DOHH2 (cell line): Measurements from ENCODE around the gene ANKRD29.

Experiments used
- H3F3A ChIP-seq: fragments of 200-600 bp; sonication (generic), shearing (Covaris generic); 2 replicates; pipeline ENCODE4 v1.6.0; 2016; ENCODE audit warnings: antibody characterized with exemption, mild to moderate bottlenecking; ENCODE audit not compliant: control insufficient read depth, insufficient read depth
- H3K27ac ChIP-seq: fragments of 200-600 bp; sonication (generic); 2 replicates; pipeline ENCODE4 v1.5.1; 2014; ENCODE audit warnings: low read depth, mild to moderate bottlenecking, low read length, moderate library complexity
- H3K27me3 ChIP-seq: fragments of 200-600 bp; sonication (generic); 2 replicates; pipeline ENCODE4 v1.6.1; 2014; ENCODE audit warnings: mild to moderate bottlenecking, low read length, mixed read lengths; ENCODE audit not compliant: control insufficient read depth
- H3K36me3 ChIP-seq: fragments of 200-600 bp; sonication (generic); 2 replicates; pipeline ENCODE4 v1.6.1; 2014; ENCODE audit warnings: mild to moderate bottlenecking, low read length, moderate library complexity, mixed read lengths; ENCODE audit not compliant: control insufficient read depth
- H3K4me1 ChIP-seq: fragments of 200-600 bp; sonication (generic); 2 replicates; pipeline ENCODE4 v1.6.1; 2014; ENCODE audit warnings: mild to moderate bottlenecking, low read length, mixed read lengths; ENCODE audit not compliant: control insufficient read depth
- H3K4me2 ChIP-seq: fragments of 200-600 bp; sonication (generic); 2 replicates; pipeline ENCODE4 v1.6.0; 2014; ENCODE audit warnings: mild to moderate bottlenecking, low read length, moderate library complexity
- H3K4me3 ChIP-seq: fragments of 200-600 bp; sonication (generic); 2 replicates; pipeline ENCODE4 v1.5.1; 2014; ENCODE audit warnings: mild to moderate bottlenecking, low read length, mixed read lengths
- H3K79me2 ChIP-seq: fragments of 200-600 bp; sonication (generic); 2 replicates; pipeline ENCODE4 v1.6.1; 2014; ENCODE audit warnings: mild to moderate bottlenecking, low read length, mixed read lengths; ENCODE audit not compliant: control insufficient read depth
- H3K9me2 ChIP-seq: fragments of 200-600 bp; sonication (generic); replicated peaks from 2 replicates; pipeline ENCODE4 v1.6.1; 2014; ENCODE audit warnings: mild to moderate bottlenecking, low read length, mixed read lengths; ENCODE audit not compliant: control insufficient read depth
- H3K9me3 ChIP-seq: fragments of 200-600 bp; sonication (generic); 2 replicates; pipeline ENCODE4 v1.6.1; 2014; ENCODE audit warnings: antibody characterized with exemption, low read length, mixed read lengths; ENCODE audit not compliant: control insufficient read depth, insufficient read depth
- H4K20me1 ChIP-seq: fragments of 200-600 bp; sonication (generic); 2 replicates; pipeline ENCODE4 v1.6.0; 2014; ENCODE audit warnings: low read depth, mild to moderate bottlenecking, antibody characterized with exemption, low read length, moderate library complexity; ENCODE audit not compliant: control insufficient read depth, insufficient read depth
- EZH2phosphoT487 ChIP-seq: fragments of 200-600 bp; sonication (generic); IDR thresholded peaks from 2 replicates; pipeline ENCODE4 v1.6.1; 2017; ENCODE audit warnings: borderline replicate concordance, mild to moderate bottlenecking, antibody characterized with exemption, low read length, moderate library complexity, mixed read lengths
- TF ChIP-seq, protein P1 (sequence below): fragments of 200-600 bp; sonication (generic); IDR thresholded peaks from one replicate; pipeline ENCODE4 v1.5.1; 2014; ENCODE audit warnings: antibody characterized with exemption, mild to moderate bottlenecking, low read depth, low read length; ENCODE audit not compliant: poor library complexity, severe bottlenecking

The ANKRD29 gene

DNA sequence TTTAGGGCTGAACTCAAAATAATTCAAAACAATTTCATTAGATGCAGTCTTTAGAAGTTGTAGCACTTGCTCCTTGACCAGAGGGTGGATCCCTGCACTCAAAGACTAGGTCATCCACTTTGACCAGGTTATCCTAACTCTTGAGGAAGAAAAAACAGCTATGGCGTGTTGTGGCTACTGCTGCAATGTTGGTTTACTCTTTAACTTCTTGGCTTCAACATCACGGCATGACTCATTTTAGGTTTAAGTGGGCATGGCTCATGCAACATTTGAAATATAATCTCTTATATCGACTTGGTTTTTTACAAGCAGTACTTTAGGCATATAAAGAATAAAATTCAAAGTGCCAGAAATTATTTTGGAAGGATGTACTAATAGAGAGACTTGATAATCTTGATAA is 35.4 kb downstream of the ANKRD29 start:
- Histone ChIP-seq H4K20me1 (no peaks in the 10 kb centered on the region), H3K9me3 (no peaks in the 10 kb centered on the region), H3K27ac (no peak overlapping the region), H3K9me2 (no peaks in the 10 kb centered on the region), H3K4me3 (no peak overlapping the region), H3K4me1 (no peaks in the 10 kb centered on the region), H3K36me3 (no peaks in the 10 kb centered on the region), H3K27me3 (no peaks in the 10 kb centered on the region; the same call in 1 of the 2 replicates), H3K4me2 (no peak overlapping the region), H3K79me2 (no peaks in the 10 kb centered on the region), H3F3A (no peaks in the 10 kb centered on the region)
- TF ChIP-seq EZH2phosphoT487: no peak
- TF ChIP-seq, protein P1, sequence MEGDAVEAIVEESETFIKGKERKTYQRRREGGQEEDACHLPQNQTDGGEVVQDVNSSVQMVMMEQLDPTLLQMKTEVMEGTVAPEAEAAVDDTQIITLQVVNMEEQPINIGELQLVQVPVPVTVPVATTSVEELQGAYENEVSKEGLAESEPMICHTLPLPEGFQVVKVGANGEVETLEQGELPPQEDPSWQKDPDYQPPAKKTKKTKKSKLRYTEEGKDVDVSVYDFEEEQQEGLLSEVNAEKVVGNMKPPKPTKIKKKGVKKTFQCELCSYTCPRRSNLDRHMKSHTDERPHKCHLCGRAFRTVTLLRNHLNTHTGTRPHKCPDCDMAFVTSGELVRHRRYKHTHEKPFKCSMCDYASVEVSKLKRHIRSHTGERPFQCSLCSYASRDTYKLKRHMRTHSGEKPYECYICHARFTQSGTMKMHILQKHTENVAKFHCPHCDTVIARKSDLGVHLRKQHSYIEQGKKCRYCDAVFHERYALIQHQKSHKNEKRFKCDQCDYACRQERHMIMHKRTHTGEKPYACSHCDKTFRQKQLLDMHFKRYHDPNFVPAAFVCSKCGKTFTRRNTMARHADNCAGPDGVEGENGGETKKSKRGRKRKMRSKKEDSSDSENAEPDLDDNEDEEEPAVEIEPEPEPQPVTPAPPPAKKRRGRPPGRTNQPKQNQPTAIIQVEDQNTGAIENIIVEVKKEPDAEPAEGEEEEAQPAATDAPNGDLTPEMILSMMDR: no peak

DNA sequence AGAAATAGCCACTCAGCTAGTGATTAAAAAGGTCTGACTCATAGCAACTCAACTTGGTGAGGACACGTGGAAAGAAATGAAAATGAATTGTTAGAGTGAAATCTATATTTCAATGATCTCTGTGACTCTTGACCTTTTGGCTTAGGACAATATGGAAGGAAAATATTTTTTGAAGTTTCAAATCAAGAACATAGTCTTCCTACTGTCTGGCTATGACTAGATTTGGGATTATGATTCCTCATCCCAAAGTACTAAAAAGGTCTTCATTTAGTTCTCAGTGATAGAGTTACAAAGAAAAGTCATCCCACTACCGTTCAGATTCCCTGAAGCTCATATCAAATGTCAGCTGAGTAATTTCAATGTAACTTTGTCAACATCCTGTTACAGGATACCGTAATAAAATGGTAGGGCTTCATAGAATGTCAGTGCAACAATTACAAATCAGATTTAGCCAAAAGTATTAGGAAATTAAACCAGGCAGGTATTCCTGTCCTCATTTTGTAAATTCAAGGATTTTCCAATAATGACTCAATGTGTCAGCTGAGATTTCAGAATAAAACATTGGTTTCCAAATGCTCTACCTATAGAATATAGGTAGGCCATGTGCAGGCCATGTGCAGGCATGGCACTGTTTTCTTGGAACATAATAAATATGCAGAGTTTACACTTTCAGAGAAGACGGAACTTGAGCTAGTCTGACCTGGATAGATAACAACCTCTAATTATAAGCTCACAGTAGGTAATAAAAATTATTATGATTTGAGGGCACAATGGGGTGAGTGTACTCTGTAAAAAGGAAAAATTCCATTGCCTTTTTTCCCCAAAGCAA is 36.0 kb downstream of the ANKRD29 start:
- Histone ChIP-seq H3F3A (no peaks in the 10 kb centered on the region), H4K20me1 (no peaks in the 10 kb centered on the region), H3K4me2 (no peak overlapping the region), H3K4me1 (no peaks in the 10 kb centered on the region), H3K9me2 (no peaks in the 10 kb centered on the region), H3K27me3 (peaks cover 5% of the 10 kb centered on the region), H3K27ac (no peak overlapping the region), H3K4me3 (no peak overlapping the region), H3K79me2 (no peaks in the 10 kb centered on the region), H3K9me3 (no peaks in the 10 kb centered on the region), H3K36me3 (no peaks in the 10 kb centered on the region)
- TF ChIP-seq, protein P1: no peak
- TF ChIP-seq EZH2phosphoT487: no peak

DNA sequence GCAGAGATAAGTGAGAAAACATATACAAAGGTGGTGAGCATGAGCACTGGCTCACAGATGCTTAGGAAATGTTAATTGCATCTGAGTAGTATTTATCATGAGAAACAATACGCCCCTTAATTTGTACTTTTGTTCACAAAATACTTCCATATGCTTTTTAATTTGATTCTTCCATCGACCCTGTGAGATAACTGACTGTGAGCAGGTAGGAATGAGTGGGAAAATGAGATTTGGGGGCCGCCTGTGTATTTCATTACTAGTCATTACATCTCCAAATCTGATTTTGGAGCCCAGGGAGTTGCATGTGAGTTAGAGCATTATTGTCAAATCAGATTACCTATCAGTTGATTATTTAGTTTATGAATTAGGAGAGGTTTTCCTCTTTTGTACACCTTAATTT is 39.7 kb downstream of the ANKRD29 start:
- TF ChIP-seq EZH2phosphoT487: no peak
- TF ChIP-seq, protein P1: no peak
- no peak overlapping the region for H3K4me2 ChIP-seq
- H3K79me2 ChIP-seq: no peaks in the 10 kb centered on the region
- H3K4me1 ChIP-seq: peaks cover 4% of the 10 kb centered on the region; the same call in 1 of the 2 replicates
- no peaks in the 10 kb centered on the region for H3K9me3 ChIP-seq
- no peak overlapping the region for H3K27ac ChIP-seq
- no peak overlapping the region for H3K4me3 ChIP-seq
- no peaks in the 10 kb centered on the region for H3K36me3 ChIP-seq
- no peaks in the 10 kb centered on the region for H3K9me2 ChIP-seq
- peaks cover 38% of the 10 kb centered on the region for H3K27me3 ChIP-seq
- H3F3A ChIP-seq: no peaks in the 10 kb centered on the region
- no peaks in the 10 kb centered on the region for H4K20me1 ChIP-seq
